GM19438 (cell line): ENCODE measurements around the gene LENG1.
"Not testable (repeated sequence)": the region's sequence is repeated elsewhere in the genome, so short reads cannot be mapped to it uniquely, and the experiment has no call there.

ENCODE experiments used
- ATAC-seq: cut with Tn5 transposase; IDR thresholded peaks from one replicate; pipeline ENCODE4 v1.9.1; 2021; ENCODE audit warnings: low read depth; ENCODE audit not compliant: unreplicated experiment

Gene LENG1

DNA sequence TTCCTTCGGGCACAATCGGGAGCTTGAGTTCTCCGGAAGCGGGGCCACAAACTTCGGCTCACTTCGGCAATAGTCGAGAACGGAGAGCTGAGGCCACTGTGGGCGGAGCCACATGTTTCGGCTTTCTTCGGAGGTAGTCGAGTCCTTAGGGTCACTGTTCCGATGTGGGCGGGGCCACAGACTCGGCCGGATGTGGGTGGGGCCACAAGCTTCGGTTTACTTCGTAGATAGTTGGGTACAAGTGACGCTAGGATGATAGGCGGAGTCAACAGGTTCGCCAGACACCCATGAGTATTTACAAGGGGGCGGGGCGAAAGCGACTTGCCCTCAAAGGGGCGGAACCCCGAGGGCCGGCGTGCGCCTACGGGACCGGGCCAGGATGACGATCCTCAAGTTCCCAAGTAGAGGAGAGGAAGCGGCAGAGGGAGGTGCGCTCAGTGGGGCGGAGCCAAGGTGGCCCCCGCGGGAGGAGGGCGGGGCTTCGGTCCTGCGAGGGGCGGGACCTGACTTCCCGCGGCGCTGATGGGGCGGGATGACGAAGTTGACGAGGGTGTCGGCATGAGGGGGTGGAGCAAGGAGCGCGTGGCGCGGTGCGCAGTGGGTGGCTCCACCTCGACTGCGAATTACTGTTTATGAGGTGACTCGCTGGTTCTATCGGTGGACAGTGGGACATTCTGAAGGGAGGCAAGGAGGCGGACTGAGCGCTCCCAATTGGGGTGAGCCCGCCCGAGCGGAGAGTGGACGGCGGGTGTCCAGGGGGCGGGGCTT lies 30.4 kb upstream of the LENG1 start:
- ATAC-seq, result peak; percentile 42

DNA sequence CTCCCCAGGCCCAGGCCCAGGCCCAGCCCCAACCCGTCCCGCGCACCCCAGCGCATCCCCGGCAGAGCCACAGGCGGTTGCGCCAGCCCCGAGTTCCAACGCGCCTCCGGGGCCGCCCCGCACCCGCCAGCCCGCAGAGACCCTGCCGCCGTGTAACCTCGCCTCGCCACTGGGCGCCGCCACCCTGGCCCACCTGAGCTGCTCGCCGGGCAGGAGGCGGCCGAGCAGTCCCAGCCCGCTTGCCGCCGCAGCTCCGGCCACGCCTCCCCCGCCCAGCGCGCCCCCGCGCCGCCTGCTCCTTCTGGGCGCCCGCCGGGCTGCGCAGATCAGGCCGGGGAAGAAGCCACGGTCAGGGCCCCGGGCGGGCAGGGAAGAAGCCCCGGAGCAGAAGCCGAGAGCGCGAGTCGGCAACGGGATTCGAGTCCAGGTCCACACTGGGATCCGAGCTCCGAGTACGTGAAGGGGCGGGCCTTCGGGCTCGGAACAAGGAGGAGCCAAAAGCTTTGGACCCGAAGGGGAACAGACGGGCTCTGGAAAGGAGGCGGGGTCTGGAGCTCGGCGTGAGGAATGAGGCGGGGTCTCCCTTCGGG lies 29.7 kb upstream of the LENG1 start, which contains the start of gene MBOAT7:
Gene MBOAT7, minus strand, starts transcription at position 436 of the 590 bp plus-strand sequence. CDS start 1,072 bp downstream, outside the sequence.
- ATAC-seq, result peak; percentile 24

DNA sequence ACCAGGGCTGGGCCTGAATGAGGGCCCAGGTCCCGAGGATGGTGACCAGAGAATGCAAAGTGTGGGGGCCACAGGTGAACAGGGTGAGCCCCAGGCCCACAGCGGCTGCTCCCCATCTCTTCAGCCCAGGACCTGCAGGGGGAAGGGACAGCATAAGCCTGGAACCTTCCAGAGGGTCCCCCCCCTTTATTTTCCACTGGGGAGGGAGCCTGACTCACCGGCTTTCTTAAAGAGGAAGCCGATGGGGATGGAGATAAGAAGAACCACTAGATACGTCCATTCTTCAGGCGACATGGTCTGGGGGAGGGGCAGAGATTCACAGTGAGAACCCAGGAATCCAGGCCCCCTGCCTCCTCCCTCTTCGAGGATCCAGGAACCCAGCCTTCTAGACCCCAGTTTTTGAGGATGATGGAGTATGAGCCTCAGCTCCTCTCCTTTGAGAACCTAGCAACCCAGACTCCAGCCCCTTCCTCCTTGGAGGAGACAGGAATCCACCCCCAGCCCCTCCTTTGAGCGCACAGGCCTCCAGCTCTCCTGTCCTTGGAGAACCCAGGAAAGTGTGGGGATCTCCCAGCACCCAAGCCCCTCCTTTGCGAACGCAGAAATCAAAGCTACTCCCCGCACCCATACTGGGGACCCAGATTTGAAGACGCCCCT lies 28.8 kb upstream of the LENG1 start:
- ATAC-seq, result no peak

DNA sequence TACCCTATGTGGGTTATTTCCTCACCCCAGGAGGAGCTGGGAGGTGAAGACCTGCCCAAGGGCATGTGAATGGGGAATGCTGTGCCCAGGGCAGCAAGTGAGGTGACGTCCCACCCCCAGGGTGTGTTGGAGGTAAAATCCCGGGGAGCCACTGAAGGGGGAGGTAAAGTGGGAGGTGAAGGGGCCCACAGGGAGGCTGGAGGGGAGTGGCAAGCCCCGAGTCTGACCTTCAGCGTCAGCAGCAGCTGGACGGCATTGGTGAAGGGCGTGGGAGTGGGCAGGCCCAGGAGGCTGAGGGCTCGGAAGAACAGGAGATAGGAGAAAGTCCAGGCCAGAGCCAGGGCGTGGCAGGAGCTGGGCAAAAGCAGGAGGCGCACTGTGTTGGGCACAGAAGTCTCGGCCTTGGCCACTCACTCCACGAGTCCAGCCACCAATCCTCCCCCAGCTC lies 27.4 kb upstream of the LENG1 start:
- no peak for ATAC-seq

GRCh38 chr19:54186351-54186750 lies 26.8 kb upstream of the LENG1 start:
- ATAC-seq, result no peak

DNA sequence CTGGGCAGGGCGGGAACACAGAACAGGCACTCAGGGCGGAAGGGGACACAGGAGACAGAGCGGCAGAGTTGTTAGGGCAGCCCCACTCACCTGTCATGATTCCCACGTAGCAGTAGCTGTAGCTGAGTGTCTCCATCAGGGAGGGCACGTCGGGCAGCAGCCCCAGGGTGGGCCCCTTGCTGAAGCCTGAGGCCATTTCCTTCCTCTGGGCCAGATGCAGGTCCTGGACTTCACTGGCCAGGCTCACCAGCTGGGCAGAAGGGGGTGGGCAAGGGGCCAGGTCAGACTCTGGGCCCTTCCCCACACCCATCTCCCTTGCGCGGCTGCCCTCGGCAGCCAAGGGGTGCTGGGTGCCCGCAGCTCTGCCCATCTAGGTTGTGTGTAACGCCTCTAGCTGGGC lies 23.9 kb upstream of the LENG1 start:
- ATAC-seq, result no peak

DNA sequence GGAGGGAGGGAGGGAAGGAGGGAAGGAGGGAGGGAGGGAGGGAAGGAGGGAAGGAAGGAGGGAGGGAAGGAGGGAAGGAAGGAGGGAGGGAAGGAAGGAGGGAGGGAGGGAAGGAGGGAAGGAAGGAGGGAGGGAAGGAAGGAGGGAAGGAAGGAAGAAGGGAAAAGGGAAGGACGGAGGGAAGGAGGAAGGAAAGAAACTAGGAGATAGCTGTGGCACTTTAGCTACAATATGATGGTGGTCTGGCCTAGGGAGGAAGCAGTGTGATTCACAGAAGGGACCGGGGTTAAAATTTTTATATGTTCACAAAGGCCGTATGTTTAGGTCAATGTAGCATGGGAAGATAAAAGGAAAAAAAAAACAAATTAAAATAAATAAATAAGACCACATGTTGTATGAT lies 22.4 kb upstream of the LENG1 start:
- not testable (repeated sequence) for ATAC-seq

DNA sequence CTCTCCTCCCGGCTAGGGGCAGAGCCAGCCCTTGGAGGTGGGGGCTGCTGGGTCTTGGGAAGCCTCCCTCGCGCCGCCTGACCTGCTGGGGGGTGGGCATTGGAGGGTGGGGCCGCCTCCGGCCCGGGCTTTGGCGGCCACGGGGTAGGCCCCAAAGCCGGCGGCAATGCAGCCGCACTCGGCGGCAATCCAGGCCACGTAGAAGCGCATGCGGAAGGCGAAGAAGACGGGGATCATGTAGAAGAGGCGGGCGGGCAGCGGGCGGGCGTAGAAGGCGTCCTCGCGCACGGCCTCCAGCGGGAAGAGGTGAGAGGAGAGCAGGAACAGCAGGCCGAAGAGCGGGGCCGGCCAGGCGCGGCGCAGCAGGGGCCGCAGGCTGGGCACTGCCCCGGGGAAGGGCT lies 21.2 kb upstream of the LENG1 start:
- no peak for ATAC-seq

DNA sequence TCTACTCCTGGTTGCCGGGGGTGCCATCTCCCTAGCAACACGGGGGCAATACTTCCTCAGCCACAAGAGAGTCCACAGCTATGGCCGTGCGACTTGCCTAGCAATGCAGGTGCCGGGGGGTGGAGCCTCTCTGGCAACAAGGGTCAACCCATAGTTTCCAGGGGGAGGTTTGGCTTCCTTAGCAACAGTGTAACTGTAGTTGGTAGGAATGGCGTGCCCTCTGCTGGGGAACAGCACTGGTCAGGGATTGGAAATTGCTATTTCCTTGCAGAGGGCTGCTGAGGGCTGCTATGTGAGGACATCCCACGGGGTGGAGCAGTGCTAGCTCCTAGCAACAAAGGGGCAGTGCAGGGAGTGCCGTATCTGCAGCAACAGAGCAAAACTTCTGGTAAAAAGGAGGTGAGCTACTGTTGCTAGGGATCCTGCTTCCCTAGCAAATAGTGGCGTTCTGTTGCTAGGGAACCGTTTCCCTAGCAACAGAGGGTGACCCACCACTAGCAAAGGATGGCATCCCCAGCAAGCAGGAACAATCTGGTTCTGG lies 20.5 kb upstream of the LENG1 start:
- no peak for ATAC-seq

- ATAC-seq, result no peak
Observed at GRCh38 chr19:54179262-54179852, 19.8 kb upstream of the LENG1 start.

GRCh38 chr19:54178581-54179261 lies 19.2 kb upstream of the LENG1 start:
- ATAC-seq, result no peak

DNA sequence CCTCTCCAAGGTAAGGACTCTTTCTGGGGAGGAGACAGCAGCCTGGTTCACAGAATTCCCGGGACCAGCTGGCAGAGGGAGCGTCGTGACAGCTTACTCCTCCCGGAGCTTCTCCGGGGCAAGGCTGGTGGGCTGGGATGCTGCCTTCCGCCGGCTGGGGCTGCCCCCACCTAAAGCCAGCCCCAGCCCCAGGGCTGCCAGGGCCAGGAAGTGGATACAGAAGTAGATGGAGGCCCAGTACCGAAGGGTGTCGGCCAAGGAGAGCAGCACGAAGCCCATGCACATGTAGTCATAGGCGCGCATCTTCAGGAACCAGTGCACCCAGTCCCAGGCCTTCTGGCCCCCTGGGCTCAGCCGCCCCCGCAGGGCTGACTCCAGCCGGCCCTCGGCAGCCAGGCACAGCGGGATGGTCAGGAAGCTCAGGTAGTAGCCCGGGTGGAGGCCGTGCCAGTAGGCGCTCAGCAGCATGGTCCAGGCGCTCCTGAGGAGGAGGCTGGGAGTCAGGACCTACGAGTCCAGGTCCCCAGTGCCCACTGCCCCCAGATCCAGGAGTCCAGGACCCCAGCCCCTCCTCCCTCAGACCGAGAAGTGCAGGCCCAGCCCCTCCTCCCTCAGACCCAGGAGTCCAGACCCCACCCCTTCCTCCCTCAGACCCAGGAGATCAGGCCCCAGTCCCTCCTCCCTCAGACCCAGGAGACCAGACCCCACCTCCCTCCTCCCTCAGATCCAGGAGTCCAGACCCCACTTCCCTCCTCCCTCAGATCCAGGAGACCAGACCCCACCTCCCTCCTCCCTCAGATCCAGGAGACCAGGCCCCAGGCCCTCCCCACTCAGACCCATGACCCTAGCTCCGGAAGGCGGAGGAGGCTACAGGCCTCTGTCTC lies 14.7 kb upstream of the LENG1 start:
- no peak for ATAC-seq

DNA sequence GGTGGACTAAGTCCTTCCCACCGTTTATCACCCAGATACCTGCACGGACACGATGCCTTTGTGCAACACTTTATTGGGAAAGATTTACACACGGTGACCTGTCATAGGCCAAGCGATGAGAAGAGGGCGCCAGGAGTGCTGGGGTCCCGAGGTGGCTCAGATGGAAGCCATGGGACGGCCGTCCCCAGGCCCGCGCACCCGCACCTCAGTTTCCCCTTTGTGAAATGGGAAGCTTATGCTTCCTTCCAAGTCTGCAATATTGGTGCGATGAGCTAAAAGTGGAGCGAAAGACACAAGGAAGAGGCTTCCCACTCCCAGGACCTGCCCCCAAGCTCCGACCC lies 13.8 kb upstream of the LENG1 start:
- ATAC-seq, result no peak

DNA sequence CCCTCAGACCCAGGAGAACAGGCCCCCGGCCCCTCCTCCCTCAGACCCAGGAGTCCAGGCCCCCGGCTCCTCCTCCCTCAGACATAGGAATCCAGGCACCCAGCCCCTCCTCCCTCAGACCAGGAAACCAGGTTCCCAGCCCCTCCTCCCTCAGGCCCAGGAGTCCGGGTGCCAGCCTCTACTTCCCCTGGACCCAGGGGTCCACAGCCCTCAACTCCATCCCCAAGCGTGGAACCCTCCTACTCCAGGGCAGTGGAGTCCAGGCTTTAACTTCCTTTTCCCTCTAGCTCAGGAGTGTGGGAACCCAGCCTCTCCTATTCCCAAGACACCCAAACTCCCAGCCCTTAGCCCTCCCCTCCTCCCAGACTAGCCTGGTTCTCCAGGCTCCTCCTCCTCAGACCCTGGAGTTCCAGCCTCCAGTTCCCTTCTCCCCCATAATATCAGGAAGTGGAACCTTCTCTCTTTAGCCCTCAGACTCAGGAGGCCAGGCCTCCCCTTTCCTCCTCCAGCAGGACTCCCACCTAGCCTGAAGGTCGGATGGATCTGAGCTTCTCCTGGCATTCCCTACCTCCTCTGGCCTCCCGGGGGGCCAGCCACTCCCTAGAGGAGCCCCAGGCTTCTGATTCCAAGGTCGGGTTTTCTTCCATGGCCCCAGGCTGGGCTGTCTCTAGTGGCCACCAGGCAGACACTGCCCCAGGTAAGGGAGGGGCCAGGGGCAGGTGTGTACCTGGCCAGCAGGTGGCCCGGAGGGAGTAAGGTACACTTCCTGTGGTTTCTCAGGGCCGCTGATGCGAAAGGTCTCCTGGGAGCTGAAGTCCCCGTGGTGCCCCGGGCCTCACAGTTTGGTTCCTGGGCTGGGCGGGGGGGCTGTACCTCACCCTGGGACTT lies 13.2 kb upstream of the LENG1 start, which contains the start of gene TMC4:
Gene TMC4, minus strand, starts transcription at position 690 of the 888 bp plus-strand sequence. Its CDS starts 43 bp downstream, at position 647.
- ATAC-seq, result no peak

GRCh38 chr19:54171736-54172431 lies 12.4 kb upstream of the LENG1 start:
- ATAC-seq, result not testable (repeated sequence)

DNA sequence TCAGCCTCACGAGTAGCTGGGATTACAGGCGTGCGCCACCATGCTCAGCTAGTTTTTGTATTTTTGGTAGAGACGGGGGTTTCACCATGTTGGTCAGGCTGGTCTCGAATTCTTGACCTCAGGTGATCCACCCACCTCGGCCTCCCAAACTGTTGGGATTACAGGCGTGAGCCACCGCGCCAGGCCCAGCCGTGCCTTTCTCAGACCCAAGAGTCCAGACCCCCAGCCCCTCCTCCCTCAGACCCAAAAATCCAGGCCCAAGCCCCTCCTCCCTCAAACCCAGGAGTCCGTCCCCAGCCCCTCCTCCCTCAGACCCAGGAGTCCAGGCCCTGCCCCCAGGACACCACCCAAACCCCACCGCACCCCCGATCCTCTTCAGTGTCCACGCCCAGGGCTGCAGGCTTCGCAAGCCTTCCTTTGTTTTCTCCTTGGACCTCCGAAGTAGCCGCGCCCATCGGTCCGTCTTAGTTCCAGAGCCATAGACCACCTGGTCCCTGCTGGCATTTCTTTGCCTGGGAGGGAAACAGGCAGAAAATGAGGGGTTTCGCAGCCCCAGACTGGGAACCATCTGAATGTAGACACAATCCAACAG lies 9.7 kb upstream of the LENG1 start:
- ATAC-seq, result no peak

DNA sequence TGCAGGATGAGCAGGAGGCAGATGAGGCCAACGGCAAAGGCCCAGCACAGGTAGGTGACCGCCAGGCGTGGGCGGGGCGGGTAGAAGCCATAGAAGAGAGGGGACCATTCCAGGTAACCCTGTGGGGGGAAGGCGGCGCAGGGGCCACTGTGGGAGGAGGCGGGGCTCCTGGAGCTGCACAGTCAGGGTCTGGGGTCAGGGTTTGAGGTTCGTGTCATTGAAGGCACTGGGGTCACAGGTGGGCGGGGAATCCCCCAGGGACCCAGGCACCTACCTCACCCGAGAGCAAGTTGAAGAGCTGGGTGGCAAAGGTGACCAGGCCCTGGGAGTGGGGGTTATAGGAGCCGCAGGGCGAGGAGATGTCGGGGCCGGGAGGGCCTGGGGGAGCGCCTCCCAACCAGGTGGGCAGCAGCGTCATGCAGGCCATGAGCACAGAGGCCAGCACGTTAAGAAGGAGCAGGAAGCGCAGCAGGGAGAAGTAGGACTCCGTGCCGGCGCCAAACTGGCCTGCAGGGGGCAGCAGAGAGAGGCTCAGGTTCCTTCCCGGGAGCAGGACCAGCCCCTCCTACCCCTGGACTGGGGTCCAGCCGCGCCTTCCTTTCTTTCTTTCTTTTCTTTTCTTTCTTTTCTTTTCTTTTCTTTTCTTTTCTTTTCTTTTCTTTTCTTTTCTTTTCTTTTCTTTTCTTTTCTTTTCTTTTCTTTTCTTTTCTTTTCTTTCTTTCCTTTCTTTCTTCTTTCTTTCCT lies 8.8 kb upstream of the LENG1 start:
- ATAC-seq, result peak; percentile 68
